Kidney (tissue), 14 donors: ENCODE results near the gene AHCYL2. TPM values are rescaled to one million over a fixed set of nuclear protein-coding genes. Genes with fewer than 3 reads are reported as not detected.
A peak's percentile ranks its signal among the peaks of the same experiment; 100 is the strongest.

ENCODE experiments used
- DNase-seq, 5 donors: peaks; one replicate each; pipeline ENCODE4 v3.0.0-alpha.2; 2013 to 2020
- FAIRE-seq: peaks from 2 replicates; lab custom pipeline; 2012; peaks lifted over from hg19 to GRCh38; lab: Jason Lieb, UNC
- H3K27ac ChIP-seq, 2 donors: one replicate each; pipeline ENCODE4 v1.7.0; 2013; ENCODE audit warnings: low read depth in 2 of 2, low read length in 2 of 2, inconsistent platforms in 1 of 2
- H3K27me3 ChIP-seq: one replicate; pipeline ENCODE4 v1.7.1; 2013; ENCODE audit warnings: low read length, inconsistent platforms; ENCODE audit not compliant: control insufficient read depth, insufficient read depth
- H3K36me3 ChIP-seq, 3 donors: one replicate each; pipeline versions ENCODE4 v1.7.0 to v1.7.1; 2013; ENCODE audit warnings: low read length in 3 of 3, control low read depth in 1 of 3, inconsistent platforms in 1 of 3; ENCODE audit not compliant: insufficient read depth in 3 of 3, control insufficient read depth in 2 of 3
- H3K4me1 ChIP-seq, 3 donors: one replicate each; pipeline versions ENCODE4 v1.7.0 to v1.7.1; 2013; ENCODE audit warnings: low read length in 3 of 3, inconsistent platforms in 1 of 3, low read depth in 1 of 3; ENCODE audit not compliant: control insufficient read depth in 2 of 3, insufficient read depth in 2 of 3
- H3K4me3 ChIP-seq, 3 donors: one replicate each; pipeline versions ENCODE4 v1.7.0 to v1.8.1; 2013; ENCODE audit warnings: low read length in 3 of 3, control low read depth in 1 of 3, inconsistent platforms in 1 of 3
- H3K9ac ChIP-seq, 3 donors: one replicate each; pipeline versions ENCODE4 v1.7.0 to v1.7.1; 2013; ENCODE audit warnings: low read length in 3 of 3, control low read depth in 1 of 3, inconsistent platforms in 1 of 3
- H3K9me3 ChIP-seq, 3 donors: one replicate each; pipeline versions ENCODE4 v1.7.0 to v1.7.1; 2013; ENCODE audit warnings: low read length in 3 of 3, control low read depth in 1 of 3, inconsistent platforms in 1 of 3; ENCODE audit not compliant: control insufficient read depth in 2 of 3, insufficient read depth in 1 of 3
- CTCF ChIP-seq: IDR thresholded peaks from 3 replicates; pipeline ENCODE4 v1.5.1; 2012; ENCODE audit warnings: mild to moderate bottlenecking, moderate library complexity, borderline replicate concordance; ENCODE audit not compliant: insufficient read depth; ENCODE audit errors: extremely low read depth
- intact Hi-C: fragments of 100-400 bp; cut with DNase I; formaldehyde crosslinking; loops from one replicate; pipeline ENCODE4 v1.11.1; 2022
- polyA plus RNA-seq: library from polyadenylated mRNA; stranded (reverse); fragments of 350-450 nt; fragmentation: Illumina TruSeq; extraction: RNeasy Lipid Tissue Mini Kit (QIAGEN cat#74804); gene quantifications from one replicate; pipeline ENCODE4 v1.2.3, GENCODE V29; 2014; ENCODE audit warnings: low read depth, low replicate concordance; ENCODE audit not compliant: insufficient read depth
- total RNA-seq: library from RNA; stranded (reverse); fragmentation: NEBNext Ultra II Directional; extraction: Animal tissue kit (Norgen Biotek cat#: 25700); gene quantifications from one replicate; pipeline ENCODE4 v1.2.1, GENCODE V29; 2021
- donor health status: control.
- donor health status: control.
- donor health status: control.
- donor health status: control.
- donor health status: control.
- donor health status: DM: yes; HTN: yes; CAD: no.
- donor health status: Normal renal cell carcinoma (clear cell type).

AHCYL2 gene
- total and polyA plus RNA-seq, 2 donors from 2014 or later = 19.5 to 25.2 TPM

GRCh38 chr7:129225931-129226572 lies 1.2 kb downstream of the AHCYL2 start:
- no peak for FAIRE-seq
- Histone ChIP-seq H3K4me3 (peak overlapping the region; percentile 85 to 95 (median 91)), H3K27me3 (no peaks in the 10 kb centered on the region), H3K4me1 (peaks cover 0 to 6% (median 2%) of the 10 kb centered on the region in 3 donors), H3K27ac (peak overlapping the region in 1 of 2 donors; percentile 32), H3K9me3 (no peaks in the 10 kb centered on the region), H3K9ac (peak overlapping the region; percentile 66 to 93 (median 78)), H3K36me3 (no peaks in the 10 kb centered on the region)
- intact Hi-C loops = loop anchor here (10.0 kb wide), 1 partner anchor 69 kb away; no protein-coding TSS in a partner anchor
- DNase-seq = no peak
- TF ChIP-seq CTCF = no peak

DNA sequence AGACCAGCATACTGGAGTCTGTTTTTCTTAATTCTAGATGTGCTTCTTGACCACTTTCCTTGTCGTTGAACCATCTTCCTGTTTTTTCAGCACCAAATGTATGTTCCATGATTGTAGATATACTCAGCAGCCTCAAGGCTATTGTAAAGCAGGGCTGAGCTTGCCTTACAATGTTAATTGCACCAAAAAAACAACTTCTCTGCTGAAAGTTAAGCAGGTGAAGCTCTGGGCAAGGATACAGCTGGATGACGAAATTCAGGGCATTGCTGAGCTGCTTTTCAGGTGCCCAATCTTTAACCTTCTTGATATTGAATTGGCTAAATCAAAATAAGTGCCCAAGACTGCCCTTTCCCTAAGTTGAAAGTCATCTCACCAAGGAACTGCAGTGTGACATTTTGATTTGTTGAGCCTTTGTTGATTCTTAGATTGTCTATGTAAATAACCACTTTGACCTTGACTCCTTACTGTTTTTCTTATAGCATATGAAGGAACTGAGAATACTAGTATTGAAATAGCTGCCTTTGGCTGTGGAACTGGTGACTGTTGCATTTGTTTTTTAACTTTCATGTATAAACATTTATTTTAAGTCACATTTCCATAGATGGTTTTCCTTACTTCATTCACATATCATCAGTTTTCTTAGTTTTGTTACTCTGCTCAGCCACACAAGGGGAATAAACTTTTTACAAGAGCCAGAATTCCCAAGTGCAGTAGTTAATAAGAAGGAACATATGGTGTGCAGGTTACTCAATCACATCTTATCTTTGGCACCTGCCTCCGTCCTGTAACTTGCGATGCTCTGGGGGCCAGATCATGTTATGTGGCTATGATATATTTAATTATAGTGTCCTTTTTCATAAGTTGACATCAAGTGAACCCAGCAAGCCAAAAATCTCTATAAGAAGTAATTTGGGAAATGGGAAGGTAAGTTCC lies 3.1 kb downstream of the AHCYL2 start:
- H3K9ac ChIP-seq = no peak overlapping the region
- peak overlapping the region in 1 of 2 donors; percentile 13 for H3K27ac ChIP-seq

DNA sequence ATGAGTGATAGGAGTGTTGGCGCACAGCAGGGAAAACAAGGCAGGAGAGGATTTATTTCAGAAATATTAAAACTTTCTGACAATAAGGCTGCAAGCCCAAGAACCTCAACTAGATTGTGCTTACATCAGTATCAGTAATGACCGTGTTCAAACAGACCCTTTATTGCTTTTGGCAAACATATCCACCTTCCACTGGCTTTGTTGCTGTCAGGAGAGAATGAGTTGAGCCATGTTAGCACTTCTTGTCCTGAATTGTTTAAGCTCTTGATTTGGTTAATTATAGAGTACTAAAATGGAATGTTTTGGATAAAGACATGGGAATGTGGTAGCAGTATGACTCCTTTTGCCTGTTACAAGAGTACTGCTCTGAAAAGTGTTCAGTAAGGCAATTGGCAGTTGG lies 3.8 kb downstream of the AHCYL2 start:
- Histone ChIP-seq H3K9me3 (no peaks in the 10 kb centered on the region), H3K36me3 (no peaks in the 10 kb centered on the region), H3K27ac (no peak overlapping the region), H3K27me3 (no peaks in the 10 kb centered on the region), H3K4me1 (peaks cover 0 to 6% (median 2%) of the 10 kb centered on the region in 3 donors), H3K4me3 (no peak overlapping the region), H3K9ac (no peak overlapping the region)
- no peak for FAIRE-seq
- intact Hi-C loops = loop anchor here (10.0 kb wide), 1 partner anchor 66 kb away; no protein-coding TSS in a partner anchor
- no peak for DNase-seq
- no peak for TF ChIP-seq CTCF

More for the DNA sequence above, 3.1 kb downstream of the AHCYL2 start:
- Histone ChIP-seq H3K4me1 (peaks cover 0 to 6% (median 2%) of the 10 kb centered on the region in 3 donors), H3K4me3 (peak overlapping the region in 1 of 3 donors; percentile 20), H3K36me3 (no peaks in the 10 kb centered on the region), H3K9me3 (no peaks in the 10 kb centered on the region), H3K27me3 (no peaks in the 10 kb centered on the region)
- FAIRE-seq = no peak
- no peak for TF ChIP-seq CTCF
- no peak for DNase-seq
- intact Hi-C loops = loop anchor here (10.0 kb wide), 1 partner anchor 67 kb away; no protein-coding TSS in a partner anchor
